Stimulated activated CD4-positive, alpha-beta T cell treated with anti-CD3 and anti-CD28 coated beads, Interleukin-15, amount 100 ng/mL, for 24 hours (primary cell): ENCODE results near the gene PKD2.
"Not testable (repeated sequence)": the region's sequence is repeated elsewhere in the genome, so short reads cannot be mapped to it uniquely, and the experiment has no call there.

Source experiments
- DNase-seq: peaks from one replicate; pipeline ENCODE4 v3.0.0-alpha.2; 2020

Gene PKD2

GRCh38 chr4:88075336-88075735 is 67.9 kb downstream of the PKD2 start:
- no peak for DNase-seq

DNA sequence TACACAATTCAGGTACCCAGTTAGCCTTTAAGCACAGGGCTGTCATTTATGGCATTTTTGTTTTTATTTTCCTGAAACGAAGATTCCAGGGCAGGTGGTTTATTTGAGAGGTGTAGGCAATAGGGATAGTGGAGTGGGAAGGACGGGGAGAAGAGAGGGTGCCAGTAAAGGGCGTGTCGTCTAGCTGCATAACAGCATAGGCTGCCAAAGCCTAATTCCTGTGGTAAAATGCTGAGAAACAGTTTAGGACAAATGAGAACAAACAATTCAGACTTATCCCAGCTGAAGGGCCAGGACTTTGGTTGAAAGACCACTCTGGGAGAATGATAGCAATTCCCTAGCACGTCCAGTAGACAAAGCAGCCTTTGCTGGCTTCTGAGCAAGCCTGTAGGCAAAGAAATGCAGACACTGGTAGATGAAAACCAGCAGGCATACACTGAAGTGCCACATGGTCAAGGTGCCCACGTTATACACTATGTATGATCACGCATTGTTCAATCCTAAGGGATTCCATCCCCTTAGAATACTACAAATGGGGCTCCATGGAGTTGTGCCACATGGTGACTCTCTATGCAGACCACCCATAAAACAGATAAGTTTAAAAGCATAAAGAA is 70.6 kb downstream of the PKD2 start:
- DNase-seq, result no peak

GRCh38 chr4:88078579-88078978 is 71.1 kb downstream of the PKD2 start:
- no peak for DNase-seq

- no peak for DNase-seq
Observed at GRCh38 chr4:88080626-88081025, 73.2 kb downstream of the PKD2 start.

DNA sequence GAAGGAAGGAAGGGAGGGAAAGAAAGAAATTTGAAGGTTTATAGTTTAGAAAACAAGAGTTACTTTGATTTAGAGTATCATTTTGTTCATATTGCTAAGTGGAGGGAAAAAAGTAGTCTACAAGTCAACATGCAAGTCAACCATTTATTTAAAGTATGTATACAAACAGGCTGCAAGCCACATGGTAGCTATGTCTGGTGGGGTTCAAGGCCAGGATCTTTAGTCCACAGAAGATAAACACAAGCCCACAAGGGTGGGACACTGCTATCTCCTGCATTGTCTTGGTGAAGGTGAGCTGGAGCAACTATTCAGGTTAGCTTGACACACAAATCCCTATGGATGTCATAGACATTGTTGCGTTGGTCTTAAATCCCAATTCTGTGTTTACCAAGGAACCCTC is 79.6 kb downstream of the PKD2 start:
- no peak for DNase-seq

GRCh38 chr4:88090898-88091297 is 83.5 kb downstream of the PKD2 start:
- DNase-seq, result no peak

DNA sequence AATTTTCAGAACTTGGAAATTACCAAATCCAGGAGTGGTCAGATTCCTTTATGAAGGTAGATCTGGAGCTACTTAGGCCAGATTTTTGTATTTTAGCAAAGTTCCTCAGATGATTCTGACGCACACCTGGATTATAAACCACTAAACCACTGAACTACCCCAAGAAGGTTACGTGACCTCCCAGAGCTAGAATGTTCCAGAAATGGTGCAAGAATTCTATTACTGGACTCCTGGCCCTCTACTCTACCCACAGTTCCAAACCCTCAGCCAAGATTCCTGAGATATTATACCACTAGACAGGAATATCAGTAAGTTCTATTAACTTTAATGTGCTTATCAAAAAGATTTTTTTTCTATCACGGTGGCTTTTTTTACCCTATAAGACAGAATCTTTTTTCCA is 83.9 kb downstream of the PKD2 start:
- no peak for DNase-seq

- DNase-seq, result no peak
Observed at GRCh38 chr4:88093874-88094273, 86.4 kb downstream of the PKD2 start.

DNA sequence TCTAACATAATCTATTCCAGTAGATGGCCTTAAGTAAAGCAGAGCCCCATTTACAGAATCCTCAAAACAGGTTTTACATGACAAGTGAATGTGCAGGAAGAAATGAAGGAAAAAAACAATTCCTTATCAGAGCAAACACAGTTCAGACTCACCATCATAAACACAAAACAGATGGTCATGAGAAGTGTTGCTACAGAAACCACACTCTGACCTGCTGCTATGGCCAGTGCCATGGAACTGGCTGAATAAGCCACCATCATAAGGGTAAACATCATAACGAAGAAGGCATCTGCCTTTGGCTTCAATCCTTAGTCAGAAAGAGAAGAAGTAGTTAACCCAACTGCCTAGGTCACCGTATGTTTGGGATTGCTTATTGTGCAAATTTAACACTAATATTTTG is 89.9 kb downstream of the PKD2 start:
- no peak for DNase-seq

DNA sequence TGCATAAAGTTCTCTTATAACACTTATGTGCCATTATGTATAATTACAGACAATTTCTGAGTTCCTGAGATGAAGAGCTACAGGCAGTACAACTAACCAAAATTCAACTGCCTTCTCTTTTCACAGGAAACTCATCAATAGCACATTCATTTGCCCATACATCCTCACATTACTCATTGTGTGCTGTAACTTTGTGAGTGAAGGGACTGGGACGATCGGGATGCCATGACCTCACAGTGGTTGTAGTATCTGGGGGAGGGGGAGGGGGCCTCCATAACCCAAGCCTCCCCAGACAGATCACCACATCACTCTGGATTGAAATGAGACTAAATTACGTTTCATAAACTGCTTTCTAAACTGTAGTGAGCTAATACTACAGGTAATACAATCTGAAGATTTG is 90.3 kb downstream of the PKD2 start:
- no peak for DNase-seq

GRCh38 chr4:88098993-88099752 is 91.7 kb downstream of the PKD2 start:
- DNase-seq, result no peak

DNA sequence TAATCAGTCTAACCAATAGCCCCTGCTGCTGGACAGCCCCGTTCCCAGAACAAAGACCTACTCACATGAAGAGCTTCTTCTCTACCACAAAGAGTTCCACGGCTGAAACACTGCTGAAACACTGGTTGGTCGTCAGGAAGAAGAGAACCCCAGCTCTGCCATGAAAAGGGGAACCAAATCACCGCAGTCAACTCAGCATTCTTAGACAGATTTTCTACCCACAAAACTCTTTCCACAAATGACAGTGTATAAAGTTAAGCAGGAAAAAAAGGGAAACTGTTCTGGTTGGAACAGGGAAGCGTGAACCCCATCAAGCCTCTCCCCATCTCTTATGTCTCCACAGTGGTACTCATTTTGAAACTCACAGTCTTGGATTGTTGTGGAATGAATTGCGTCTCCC is 93.7 kb downstream of the PKD2 start:
- no peak for DNase-seq

DNA sequence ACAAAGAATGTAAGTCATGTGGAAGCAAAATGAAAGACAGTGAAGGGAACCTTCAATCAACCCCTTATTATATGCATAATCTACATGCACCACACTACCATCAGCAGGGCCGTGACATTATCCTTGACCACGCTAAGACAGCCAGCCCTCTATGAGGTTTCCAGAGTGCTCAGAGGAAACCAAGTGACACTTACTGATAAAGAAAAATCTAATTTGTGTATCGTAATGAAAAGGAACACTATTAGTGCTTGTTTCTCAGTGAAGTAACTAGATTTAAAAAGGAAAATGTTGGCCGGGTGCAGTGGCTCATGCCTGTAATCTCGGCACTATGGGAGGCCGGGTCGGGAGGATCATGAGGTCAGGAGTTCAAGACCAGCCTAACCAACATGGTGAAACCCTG is 94.6 kb downstream of the PKD2 start:
- DNase-seq, result no peak

GRCh38 chr4:88104902-88105610 is 97.6 kb downstream of the PKD2 start:
- DNase-seq, result no peak

DNA sequence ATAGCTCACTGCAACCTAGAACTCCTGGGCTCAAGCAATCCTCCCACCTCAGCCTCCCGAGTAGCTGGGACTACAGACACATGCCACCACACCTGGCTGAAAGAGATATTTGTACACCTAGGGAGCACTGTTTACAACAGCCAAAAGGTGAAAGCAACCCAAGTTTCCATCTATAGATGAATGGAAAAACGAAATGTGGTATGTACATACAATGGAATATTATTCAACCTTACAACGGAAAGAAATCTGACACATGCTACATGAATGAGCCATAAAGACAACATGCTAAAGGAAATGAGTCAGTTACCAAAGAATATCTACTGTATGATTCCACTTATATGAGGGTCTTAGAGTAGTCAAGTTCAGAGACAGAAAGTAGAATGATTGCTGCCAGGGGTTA is 98.8 kb downstream of the PKD2 start:
- DNase-seq, result no peak

GRCh38 chr4:88107406-88108107 is 100.1 kb downstream of the PKD2 start:
- no peak for DNase-seq

GRCh38 chr4:88108108-88108465 is 100.7 kb downstream of the PKD2 start:
- not testable (repeated sequence) for DNase-seq

GRCh38 chr4:88108747-88109122 is 101.3 kb downstream of the PKD2 start:
- DNase-seq, result no peak

DNA sequence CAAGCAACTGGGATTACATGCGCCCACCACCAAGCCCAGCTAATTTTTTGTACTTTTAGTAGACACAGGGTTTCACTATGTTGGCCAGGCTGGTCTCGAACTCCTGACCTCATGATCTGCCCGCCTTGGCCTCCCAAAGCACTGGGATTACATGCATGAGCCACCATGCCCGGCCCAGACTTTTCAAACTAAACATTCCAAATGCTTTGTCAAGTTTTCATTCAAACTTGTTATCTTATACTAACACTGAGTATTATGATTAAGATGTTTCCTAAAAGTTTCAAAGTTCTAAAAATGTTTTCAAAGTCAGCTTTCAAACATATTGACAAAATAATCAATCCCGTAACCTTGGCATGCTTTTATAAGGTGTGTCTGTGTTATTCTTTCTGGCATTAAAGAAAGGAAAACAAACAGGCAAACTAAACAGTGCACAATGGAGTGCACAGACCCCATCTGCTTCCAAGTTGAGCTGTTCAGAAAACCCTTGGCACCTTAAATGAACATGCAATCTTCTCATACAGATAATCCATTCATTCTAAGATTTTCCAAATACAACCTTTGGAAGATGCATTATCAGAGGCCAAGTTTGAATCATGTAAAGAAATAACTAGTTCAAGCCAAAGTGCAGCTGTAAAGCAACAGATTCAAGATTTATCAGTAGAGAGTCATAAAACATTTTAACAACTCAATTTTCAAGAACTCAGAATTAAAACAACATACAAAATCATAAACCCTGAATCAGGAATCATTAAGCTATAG is 101.9 kb downstream of the PKD2 start:
- no peak for DNase-seq

DNA sequence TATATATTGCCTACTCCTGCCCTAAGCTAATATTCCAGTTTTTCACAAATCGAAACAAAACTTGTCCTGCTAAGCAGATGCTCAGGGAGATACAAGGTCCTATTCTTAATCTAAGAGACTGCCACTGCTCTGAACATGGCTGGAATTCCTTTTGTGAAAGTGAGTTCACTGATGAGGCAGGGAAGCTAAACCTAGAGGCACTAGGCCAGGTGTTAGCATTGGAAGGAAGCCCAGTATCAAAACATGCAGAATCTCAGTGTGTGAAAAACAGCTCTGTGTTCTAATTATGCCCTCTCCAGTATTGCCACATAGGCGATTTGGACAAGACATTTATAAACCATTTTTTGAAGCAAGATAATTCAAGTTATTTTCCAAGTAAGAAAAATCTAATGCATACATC is 103.4 kb downstream of the PKD2 start:
- no peak for DNase-seq

DNA sequence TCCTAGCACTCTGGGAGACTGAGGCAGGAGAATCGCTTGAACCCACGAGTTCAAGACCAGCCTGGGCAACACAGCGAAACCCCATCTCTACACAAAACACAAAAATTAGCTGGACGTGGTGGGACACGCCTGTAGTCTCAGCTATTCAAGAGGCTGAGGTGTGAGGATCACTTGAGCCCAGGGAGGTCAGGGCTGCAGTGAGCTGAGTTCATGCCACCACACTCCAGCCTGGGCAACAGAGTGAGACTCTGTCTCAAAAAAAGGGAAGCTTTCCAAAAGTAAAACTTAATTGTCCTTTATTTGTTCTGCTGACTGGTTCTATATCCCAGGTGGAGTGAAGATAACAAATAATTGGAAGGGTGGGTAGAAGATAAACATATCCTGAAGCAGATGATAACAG is 105.4 kb downstream of the PKD2 start:
- no peak for DNase-seq

DNA sequence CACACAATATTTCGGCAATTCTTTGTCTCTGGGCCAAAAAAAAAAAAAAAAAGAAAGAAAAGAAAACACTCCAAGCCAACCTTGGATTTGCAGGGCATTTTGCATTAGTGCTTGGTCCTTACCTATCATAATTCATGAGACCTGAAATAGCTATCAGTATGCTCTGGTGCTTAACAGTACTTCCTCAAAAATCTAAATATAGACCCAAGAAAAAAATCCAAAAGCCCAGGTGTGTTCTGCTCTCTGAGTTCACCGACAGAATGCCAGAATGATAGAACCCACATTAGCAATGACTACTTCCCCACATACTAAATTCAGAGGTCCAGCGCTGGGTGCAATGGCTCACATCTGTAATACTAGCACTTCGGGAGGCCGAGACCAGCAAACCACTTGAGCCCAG is 108.2 kb downstream of the PKD2 start:
- no peak for DNase-seq

- DNase-seq, result no peak
Observed at GRCh38 chr4:88119943-88120342, 112.5 kb downstream of the PKD2 start.
